HG02884 (cell line): Measurements from ENCODE around the gene STARD6.
"Not testable (repeated sequence)": the region's sequence is repeated elsewhere in the genome, so short reads cannot be mapped to it uniquely, and the experiment has no call there.

Source experiments
- ATAC-seq: cut with Tn5 transposase; IDR thresholded peaks from one replicate; pipeline ENCODE4 v1.9.1; 2021; ENCODE audit warnings: mild to moderate bottlenecking, moderate library complexity; ENCODE audit not compliant: unreplicated experiment

The STARD6 gene

GRCh38 chr18:54351186-54351585 is 6.5 kb downstream of the STARD6 start:
- ATAC-seq = no peak

GRCh38 chr18:54338230-54338629 is 19.4 kb downstream of the STARD6 start:
- ATAC-seq = no peak

GRCh38 chr18:54335638-54336173 is 22.0 kb downstream of the STARD6 start:
- no peak for ATAC-seq

- no peak for ATAC-seq
Measured at GRCh38 chr18:54330768-54331548, 26.7 kb downstream of the STARD6 start.

GRCh38 chr18:54329787-54330186 is 27.9 kb downstream of the STARD6 start:
- ATAC-seq = no peak

GRCh38 chr18:54327818-54328217 is 29.8 kb downstream of the STARD6 start:
- no peak for ATAC-seq

- no peak for ATAC-seq
Measured at GRCh38 chr18:54323970-54324369, 33.7 kb downstream of the STARD6 start.

GRCh38 chr18:54323561-54323960 is 34.1 kb downstream of the STARD6 start:
- no peak for ATAC-seq

- ATAC-seq = no peak
Measured at GRCh38 chr18:54316071-54316820, 41.4 kb downstream of the STARD6 start.

GRCh38 chr18:54309564-54309963 is 48.1 kb downstream of the STARD6 start:
- ATAC-seq = not testable (repeated sequence)

- ATAC-seq = no peak
Measured at GRCh38 chr18:54303408-54303807, 54.2 kb downstream of the STARD6 start.

- ATAC-seq = not testable (repeated sequence)
Measured at GRCh38 chr18:54298991-54299390, 58.7 kb downstream of the STARD6 start.

- ATAC-seq = no peak
Measured at GRCh38 chr18:54296062-54296461, 61.6 kb downstream of the STARD6 start.

- no peak for ATAC-seq
Measured at GRCh38 chr18:54294274-54294673, 63.4 kb downstream of the STARD6 start.

GRCh38 chr18:54284981-54285785 is 72.5 kb downstream of the STARD6 start:
- ATAC-seq = peak; percentile 98

- peak; percentile 33 for ATAC-seq
Measured at GRCh38 chr18:54284535-54284934, 73.1 kb downstream of the STARD6 start.

- ATAC-seq = no peak
Measured at GRCh38 chr18:54280220-54280569, 77.5 kb downstream of the STARD6 start.

- ATAC-seq = no peak
Measured at GRCh38 chr18:54279477-54280219, 78.0 kb downstream of the STARD6 start.

- no peak for ATAC-seq
Measured at GRCh38 chr18:54278615-54279014, 79.0 kb downstream of the STARD6 start.

GRCh38 chr18:54277899-54278298 is 79.8 kb downstream of the STARD6 start:
- ATAC-seq = no peak
